ENCODE measurements around the gene KCND1. TPM values are rescaled to one million over a fixed set of nuclear protein-coding genes. Genes with fewer than 3 reads are reported as not detected.

Gene KCND1
- total RNA-seq, 6 donors from 2014 or later, result 0.61 to 3.1 (median 1.2) TPM

GRCh38 chrX:48975541-48975940 is 3.9 kb upstream of the KCND1 start:
- TF ChIP-seq POLR2AphosphoS5 (IDR thresholded peaks at IDR 0.05) (no peak), EP300 (IDR thresholded peaks at IDR 0.05) (no peak), CTCF (IDR thresholded peaks at IDR 0.05) (no peak), POLR2A (IDR thresholded peaks at IDR 0.05) (no peak)
- no peak for DNase-seq
- 83 to 88% methylated on average over 5 of the region's 5 CpGs for WGBS, 2 donors

GRCh38 chrX:48975041-48975440 is 3.4 kb upstream of the KCND1 start:
- DNase-seq (no peak), ATAC-seq (ENCODE audit: low FRiP score in 2 of 2) (no peak)
- 89 to 90% methylated on average over 2 to 7 of the region's 7 CpGs for WGBS, 2 donors
- TF ChIP-seq CTCF (IDR thresholded peaks at IDR 0.05) (no peak), EP300 (IDR thresholded peaks at IDR 0.05) (no peak), POLR2A (IDR thresholded peaks at IDR 0.05) (no peak), POLR2AphosphoS5 (IDR thresholded peaks at IDR 0.05) (no peak)
- H3K27me3 ChIP-seq, result no peaks in the 10 kb centered on the region
- peaks cover 0 to 12% (median 7%) of the 10 kb centered on the region in 4 donors for H3K4me1 ChIP-seq
- H3K27ac ChIP-seq, result no peak overlapping the region
- H3K36me3 ChIP-seq, result peaks cover 0 to 47% (median 16%) of the 10 kb centered on the region in 4 donors
- H3K9me3 ChIP-seq, result no peaks in the 10 kb centered on the region
- no peak overlapping the region for H3K4me3 ChIP-seq

More at GRCh38 chrX:48975541-48975940, 3.9 kb upstream of the KCND1 start:
- peaks cover 0 to 12% (median 7%) of the 10 kb centered on the region in 4 donors for H3K4me1 ChIP-seq
- ATAC-seq (ENCODE audit: low FRiP score in 2 of 2), result no peak
- H3K36me3 ChIP-seq, result peaks cover 0 to 51% (median 18%) of the 10 kb centered on the region in 4 donors
- H3K27me3 ChIP-seq, result no peaks in the 10 kb centered on the region
- H3K4me3 ChIP-seq, result no peak overlapping the region
- H3K27ac ChIP-seq, result no peak overlapping the region
- H3K9me3 ChIP-seq, result no peaks in the 10 kb centered on the region

- Histone ChIP-seq H3K36me3 (peaks cover 0 to 45% (median 15%) of the 10 kb centered on the region in 4 donors), H3K4me3 (no peak overlapping the region), H3K27ac (no peak overlapping the region), H3K4me1 (peaks cover 0 to 12% (median 7%) of the 10 kb centered on the region in 4 donors), H3K27me3 (no peaks in the 10 kb centered on the region), H3K9me3 (no peaks in the 10 kb centered on the region)
- ATAC-seq (ENCODE audit: low FRiP score in 2 of 2), result no peak
- DNase-seq, result no peak
- WGBS, 2 donors, result 88 to 92% methylated on average over 2 of the region's 2 CpGs
- TF ChIP-seq CTCF (IDR thresholded peaks at IDR 0.05) (no peak), POLR2AphosphoS5 (IDR thresholded peaks at IDR 0.05) (no peak), EP300 (IDR thresholded peaks at IDR 0.05) (no peak), POLR2A (IDR thresholded peaks at IDR 0.05) (no peak)
Observed at GRCh38 chrX:48974574-48974973, 2.9 kb upstream of the KCND1 start.

- ATAC-seq (ENCODE audit: low FRiP score in 2 of 2) (no peak), DNase-seq (no peak)
- TF ChIP-seq EP300 (IDR thresholded peaks at IDR 0.05) (no peak), CTCF (IDR thresholded peaks at IDR 0.05) (no peak), POLR2A (IDR thresholded peaks at IDR 0.05) (no peak), POLR2AphosphoS5 (IDR thresholded peaks at IDR 0.05) (no peak)
- H3K4me1 ChIP-seq, result peaks cover 0 to 12% (median 7%) of the 10 kb centered on the region in 4 donors
- peaks cover 0 to 45% (median 14%) of the 10 kb centered on the region in 4 donors for H3K36me3 ChIP-seq
- WGBS, 2 donors, result 69 to 93% methylated on average over 2 to 3 of the region's 3 CpGs
- H3K9me3 ChIP-seq, result no peaks in the 10 kb centered on the region
- no peaks in the 10 kb centered on the region for H3K27me3 ChIP-seq
- H3K27ac ChIP-seq, result no peak overlapping the region
- H3K4me3 ChIP-seq, result no peak overlapping the region
Observed at GRCh38 chrX:48974033-48974432, 2.4 kb upstream of the KCND1 start.
